Fibroblast of skin of scalp (primary cell): ENCODE results near the gene SLC5A6.
A peak's percentile ranks its signal among the peaks of the same experiment; 100 is the strongest.

Source experiments
- DNase-seq: peaks from one replicate; pipeline ENCODE4 v3.0.0-alpha.2; 2013

The SLC5A6 gene

GRCh38 chr2:27171351-27171848 is 40.7 kb downstream of the SLC5A6 start:
- no peak for DNase-seq

DNA sequence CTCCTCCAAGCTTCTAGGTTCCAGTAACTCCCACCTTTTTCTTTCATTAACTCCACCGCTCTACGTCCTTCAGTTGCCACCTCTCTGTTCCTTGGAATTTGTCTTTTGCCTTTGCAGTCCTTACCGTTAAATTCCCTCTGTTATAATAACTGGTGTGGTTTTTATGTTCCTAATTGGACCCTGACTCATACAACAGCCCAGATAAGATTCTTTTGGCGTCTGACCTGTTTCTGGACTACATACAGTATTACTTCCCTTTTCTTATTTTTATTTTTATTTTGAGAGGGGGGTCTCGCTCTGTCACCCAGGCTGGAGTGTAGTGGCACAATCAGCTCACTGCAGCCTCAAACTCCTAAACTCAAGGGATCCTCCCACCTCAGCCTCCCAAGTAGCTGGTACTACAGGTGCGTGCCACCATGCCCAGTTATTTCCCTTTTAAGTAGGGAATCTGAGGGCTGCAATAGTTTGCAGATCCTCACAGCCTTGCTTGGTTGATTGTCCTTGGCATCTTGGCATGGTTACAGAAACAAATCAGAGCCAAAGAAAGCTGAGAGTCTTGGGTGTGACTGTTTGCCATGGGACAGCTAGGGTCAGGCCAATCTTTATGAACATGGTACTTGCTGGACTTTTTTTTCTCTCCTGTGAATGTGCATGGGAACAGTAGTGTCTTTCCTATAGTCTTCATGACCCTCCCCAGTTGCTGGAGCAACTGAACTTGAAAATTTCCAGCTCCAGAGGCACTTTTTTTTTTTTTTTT is 41.3 kb downstream of the SLC5A6 start:
- no peak for DNase-seq

- DNase-seq = no peak
These were observed 46.9 kb downstream of the SLC5A6 start for GRCh38 chr2:27164960-27165763.

DNA sequence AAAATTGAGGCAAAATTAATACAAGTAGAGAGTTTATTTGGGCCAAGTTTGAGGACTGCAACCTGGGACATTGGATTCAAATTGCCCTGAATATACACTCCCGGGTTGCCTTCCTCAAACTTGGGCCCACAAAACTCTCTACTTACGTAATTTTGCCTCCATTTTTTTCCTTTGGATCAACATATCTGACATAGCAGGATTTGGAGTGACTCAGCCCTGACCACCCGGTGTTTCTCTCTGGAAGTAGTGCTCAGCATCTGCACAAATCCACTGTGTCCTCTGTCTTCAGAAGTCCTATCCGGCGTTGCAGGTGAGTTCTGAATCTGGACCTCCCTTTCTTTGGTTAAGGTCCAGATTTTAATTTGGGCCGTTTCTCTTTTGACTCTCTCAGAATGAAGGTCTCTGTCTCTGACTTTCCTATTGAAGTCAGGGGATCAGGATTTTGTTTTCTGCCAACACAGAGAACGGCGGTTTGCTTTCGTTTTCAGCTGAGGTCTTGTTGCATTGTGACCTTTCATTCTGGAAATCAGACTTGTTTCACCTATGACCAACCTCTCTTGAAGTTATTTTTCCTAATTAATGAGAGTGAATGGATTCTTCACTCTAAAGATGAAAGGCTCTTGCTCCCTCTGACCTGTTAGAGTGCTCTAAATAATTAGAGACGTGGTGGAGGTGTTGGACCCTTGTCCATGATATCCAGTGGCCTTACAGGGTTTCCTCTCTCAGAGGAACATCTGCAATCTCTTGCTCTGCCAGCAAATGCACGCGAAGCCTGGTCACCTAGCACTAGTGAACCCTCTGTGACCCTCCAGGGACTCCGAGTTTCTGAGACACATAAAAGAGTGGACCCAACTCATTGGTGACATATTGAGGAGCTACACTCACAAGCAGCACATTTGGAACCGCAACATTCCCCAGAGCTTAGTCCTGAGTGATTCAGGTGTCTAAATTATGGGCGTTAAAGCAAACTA is 49.6 kb downstream of the SLC5A6 start:
- peak; percentile 49 for DNase-seq

DNA sequence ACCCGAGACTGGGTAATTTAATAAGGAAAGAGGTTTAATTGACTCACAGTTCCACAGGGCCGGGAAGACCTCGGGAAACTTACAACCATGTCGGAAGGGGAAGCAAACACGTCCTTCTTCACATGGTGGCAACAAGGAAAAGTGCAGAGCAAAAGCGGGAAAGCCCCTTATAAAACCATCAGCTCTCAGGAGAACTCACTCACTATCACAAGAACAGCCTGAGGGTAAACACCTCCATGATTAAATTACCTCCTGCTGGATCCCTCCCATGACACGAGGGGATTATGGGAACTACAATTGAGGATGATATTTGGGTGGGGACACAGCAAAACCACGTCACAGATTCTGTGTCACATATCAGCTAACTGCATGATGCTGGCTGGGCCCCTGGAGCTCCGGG is 51.9 kb downstream of the SLC5A6 start:
- DNase-seq = no peak

DNA sequence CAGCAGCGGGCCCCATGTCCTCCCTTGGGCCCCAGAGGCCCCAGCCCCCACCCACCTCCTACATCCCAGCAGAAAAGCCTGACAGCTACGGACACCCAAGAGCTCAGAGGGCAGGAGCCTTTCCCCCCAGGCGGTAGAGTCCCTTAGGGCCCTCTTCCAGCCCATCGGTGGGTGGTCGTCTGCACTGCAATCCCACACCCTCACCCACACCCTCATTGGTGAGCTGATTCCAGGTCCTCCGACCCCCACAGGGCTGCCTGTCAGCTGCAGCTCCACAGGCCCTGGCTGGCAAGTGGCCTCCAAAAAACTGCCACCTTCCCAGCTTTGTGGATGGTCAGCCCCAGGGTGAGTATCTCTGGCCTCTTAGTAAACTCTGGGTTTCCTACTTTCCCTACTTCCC is 52.8 kb downstream of the SLC5A6 start:
- no peak for DNase-seq

DNA sequence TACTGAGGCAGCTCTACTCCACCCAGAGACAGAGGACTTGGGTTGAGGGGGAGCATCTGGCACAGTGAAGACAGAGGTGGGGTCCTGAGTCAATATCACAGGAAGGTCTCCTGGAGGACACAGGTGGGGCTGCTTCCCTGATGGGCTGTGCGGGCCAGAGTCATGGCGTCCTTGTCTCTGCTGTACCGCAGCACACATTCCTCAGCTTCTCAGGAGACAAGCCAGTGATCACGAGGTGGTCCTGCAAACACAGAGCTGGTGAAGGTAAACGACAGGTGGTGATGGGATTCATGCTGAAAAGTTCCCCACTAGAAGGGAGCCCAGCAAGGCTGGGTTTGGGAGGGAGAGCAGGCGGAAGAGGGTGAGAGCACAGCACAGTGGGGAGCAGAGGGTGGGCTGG is 53.6 kb downstream of the SLC5A6 start:
- no peak for DNase-seq

GRCh38 chr2:27155069-27155520 is 57.0 kb downstream of the SLC5A6 start:
- no peak for DNase-seq

DNA sequence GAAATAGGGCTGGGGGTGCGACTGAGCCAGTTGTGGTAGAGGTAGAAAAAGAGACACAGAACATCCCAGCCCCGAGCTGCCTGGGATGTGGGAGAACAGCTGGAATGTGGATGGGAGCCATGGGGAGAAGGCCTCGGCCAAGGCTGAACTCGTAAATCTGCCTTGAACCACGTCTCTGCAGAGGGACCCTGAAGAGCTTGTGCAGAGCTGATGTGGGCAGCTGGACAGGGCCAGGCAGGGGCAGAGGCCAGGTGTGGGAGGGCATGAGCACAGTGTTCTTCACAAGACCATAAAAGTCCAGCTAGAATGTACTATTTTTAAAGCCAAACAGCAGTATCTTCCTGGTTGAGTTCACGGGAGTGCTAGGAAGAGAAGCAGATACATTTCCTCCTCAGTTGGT is 57.6 kb downstream of the SLC5A6 start:
- no peak for DNase-seq

- peak; percentile 31 for DNase-seq
These were observed 59.1 kb downstream of the SLC5A6 start for GRCh38 chr2:27152796-27153464.

DNA sequence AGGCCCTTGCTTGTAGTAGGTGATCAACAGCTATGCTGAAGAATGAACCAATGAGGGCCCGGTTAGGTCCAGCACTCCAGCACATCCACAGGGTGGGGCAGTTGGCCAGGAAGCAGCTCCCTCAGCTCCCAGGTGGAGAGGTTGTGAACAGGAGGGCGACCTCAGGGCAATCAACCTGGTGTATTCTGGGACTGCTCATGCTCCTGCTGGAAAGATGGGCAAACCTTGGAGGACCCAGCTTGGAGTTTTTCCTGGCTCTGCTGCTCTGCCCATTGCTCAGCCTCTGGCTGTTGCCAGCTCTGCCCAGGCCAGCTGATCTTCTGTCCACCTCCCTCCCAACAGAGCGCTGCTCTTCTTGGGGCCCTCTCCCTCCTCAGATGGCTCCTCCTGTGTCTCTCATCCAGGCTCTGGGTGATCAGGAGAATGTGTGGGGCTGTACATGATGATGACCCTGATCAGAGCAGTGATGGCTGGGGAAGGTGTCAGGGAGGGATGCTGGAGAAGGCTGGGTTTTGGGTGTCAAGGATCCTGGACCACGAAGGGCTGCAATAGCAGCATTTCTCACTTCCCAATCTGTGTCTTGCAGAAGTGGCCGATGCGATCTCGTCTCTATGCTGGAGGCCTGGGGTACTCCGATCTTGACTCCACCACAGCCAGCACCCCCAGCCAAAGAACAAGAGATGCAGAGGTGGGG is 59.8 kb downstream of the SLC5A6 start:
- no peak for DNase-seq

- no peak for DNase-seq
These were observed 61.3 kb downstream of the SLC5A6 start for GRCh38 chr2:27150639-27151230.
